ENCODE measurements around the gene CTDSP1.
A peak's percentile ranks its signal among the peaks of the same experiment; 100 is the strongest.

GRCh38 chr2:218370410-218371063, 29.1 kb upstream of the CTDSP1 start:
- TF ChIP-seq CTCF (IDR thresholded peaks at IDR 0.05) = no peak
- no peak for TF ChIP-seq POLR2A (IDR thresholded peaks at IDR 0.05)
- TF ChIP-seq POLR2AphosphoS5 (IDR thresholded peaks at IDR 0.05) = peak in 3 of 4 donors; percentile 18 to 57 (median 31)
- TF ChIP-seq EP300 (IDR thresholded peaks at IDR 0.05) = peak; percentile 3 to 89 (median 64)
